Measurements from ENCODE around the gene AFAP1.
A peak's percentile ranks its signal among the peaks of the same experiment; 100 is the strongest.

AFAP1 gene

GRCh38 chr4:7937006-7937405 is 2.7 kb downstream of the AFAP1 start:
- TF ChIP-seq, protein P1, sequence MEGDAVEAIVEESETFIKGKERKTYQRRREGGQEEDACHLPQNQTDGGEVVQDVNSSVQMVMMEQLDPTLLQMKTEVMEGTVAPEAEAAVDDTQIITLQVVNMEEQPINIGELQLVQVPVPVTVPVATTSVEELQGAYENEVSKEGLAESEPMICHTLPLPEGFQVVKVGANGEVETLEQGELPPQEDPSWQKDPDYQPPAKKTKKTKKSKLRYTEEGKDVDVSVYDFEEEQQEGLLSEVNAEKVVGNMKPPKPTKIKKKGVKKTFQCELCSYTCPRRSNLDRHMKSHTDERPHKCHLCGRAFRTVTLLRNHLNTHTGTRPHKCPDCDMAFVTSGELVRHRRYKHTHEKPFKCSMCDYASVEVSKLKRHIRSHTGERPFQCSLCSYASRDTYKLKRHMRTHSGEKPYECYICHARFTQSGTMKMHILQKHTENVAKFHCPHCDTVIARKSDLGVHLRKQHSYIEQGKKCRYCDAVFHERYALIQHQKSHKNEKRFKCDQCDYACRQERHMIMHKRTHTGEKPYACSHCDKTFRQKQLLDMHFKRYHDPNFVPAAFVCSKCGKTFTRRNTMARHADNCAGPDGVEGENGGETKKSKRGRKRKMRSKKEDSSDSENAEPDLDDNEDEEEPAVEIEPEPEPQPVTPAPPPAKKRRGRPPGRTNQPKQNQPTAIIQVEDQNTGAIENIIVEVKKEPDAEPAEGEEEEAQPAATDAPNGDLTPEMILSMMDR (IDR thresholded peaks at IDR 0.05): no peak
- Histone ChIP-seq H3K9me3 (no peaks in the 10 kb centered on the region), H3K27me3 (no peaks in the 10 kb centered on the region), H3K36me3 (no peaks in the 10 kb centered on the region), H3K4me3 (peak overlapping the region in 1 of 2 donors; percentile 80), H3K4me1 (peaks cover 0 to 47% (median 23%) of the 10 kb centered on the region in 4 donors), H3K27ac (peak overlapping the region; percentile 83 to 95)
- intact Hi-C loops (cut with DNase I; ENCODE audit: low total_unique reads): loop anchor here (5.0 to 10.0 kb wide), 2 partner anchors 115 to 132 kb away; no protein-coding TSS in a partner anchor
- no peak for DNase-seq

GRCh38 chr4:7933651-7934510 is 5.8 kb downstream of the AFAP1 start:
- no peak for DNase-seq
- H3K4me3 ChIP-seq: no peak overlapping the region
- no peak overlapping the region for H3K27ac ChIP-seq
- H3K4me1 ChIP-seq: peaks cover 0 to 56% (median 31%) of the 10 kb centered on the region in 4 donors
- intact Hi-C loops (cut with DNase I; ENCODE audit: low total_unique reads): loop anchor here (10.0 kb wide), 1 partner anchor 129 kb away; no protein-coding TSS in a partner anchor
- H3K36me3 ChIP-seq: no peaks in the 10 kb centered on the region
- TF ChIP-seq, protein P1 (IDR thresholded peaks at IDR 0.05): no peak
- H3K27me3 ChIP-seq: no peaks in the 10 kb centered on the region
- no peaks in the 10 kb centered on the region for H3K9me3 ChIP-seq

- Histone ChIP-seq H3K27me3 (no peaks in the 10 kb centered on the region), H3K27ac (no peak overlapping the region), H3K9me3 (no peaks in the 10 kb centered on the region), H3K4me3 (no peak overlapping the region), H3K36me3 (no peaks in the 10 kb centered on the region), H3K4me1 (peaks cover 0 to 49% (median 24%) of the 10 kb centered on the region in 4 donors)
- intact Hi-C loops (cut with DNase I; ENCODE audit: low total_unique reads): loop anchor here (10.0 kb wide), 1 partner anchor 127 kb away; no protein-coding TSS in a partner anchor
- no peak for DNase-seq
- TF ChIP-seq, protein P1 (IDR thresholded peaks at IDR 0.05): no peak
Observed at GRCh38 chr4:7932287-7932686, 7.4 kb downstream of the AFAP1 start.

- no peaks in the 10 kb centered on the region for H3K36me3 ChIP-seq
- TF ChIP-seq, protein P1 (IDR thresholded peaks at IDR 0.05): peak in 1 of 2 experiments; percentile 26
- no peaks in the 10 kb centered on the region for H3K27me3 ChIP-seq
- no peak for DNase-seq
- H3K4me1 ChIP-seq: peaks cover 0 to 33% (median 15%) of the 10 kb centered on the region in 4 donors
- H3K27ac ChIP-seq: peak overlapping the region in 1 of 2 donors; percentile 30
- no peaks in the 10 kb centered on the region for H3K9me3 ChIP-seq
- H3K4me3 ChIP-seq: no peak overlapping the region
- intact Hi-C loops (cut with DNase I; ENCODE audit: low total_unique reads): no loop called here
Observed at GRCh38 chr4:7929118-7929951, 10.3 kb downstream of the AFAP1 start.

- Histone ChIP-seq H3K27me3 (no peaks in the 10 kb centered on the region), H3K27ac (no peak overlapping the region), H3K4me1 (peaks cover 0 to 32% (median 13%) of the 10 kb centered on the region in 4 donors), H3K4me3 (no peak overlapping the region), H3K9me3 (no peaks in the 10 kb centered on the region), H3K36me3 (no peaks in the 10 kb centered on the region)
- TF ChIP-seq, protein P1 (IDR thresholded peaks at IDR 0.05): no peak
- DNase-seq: no peak
- intact Hi-C loops (cut with DNase I; ENCODE audit: low total_unique reads): no loop called here
Observed at GRCh38 chr4:7928711-7929110, 10.9 kb downstream of the AFAP1 start.
